Fibroblast of villous mesenchyme (primary cell): Measurements from ENCODE around the gene EHF. TPM values are rescaled to one million over a fixed set of nuclear protein-coding genes. Genes with fewer than 3 reads are reported as not detected.

Source experiments
- DNase-seq: peaks from one replicate; pipeline ENCODE4 v3.0.0-alpha.2; 2010; ENCODE audit warnings: low read depth
- H3K4me3 ChIP-seq: 2 replicates; pipeline ENCODE4 v1.5.1; 2011; ENCODE audit warnings: low read depth, mild to moderate bottlenecking, low read length
- total RNA-seq: library from RNA; depleted of rRNA; stranded (reverse); fragments of >200 nt; gene quantifications from 2 replicates; pipeline ENCODE4 v1.2.3, GENCODE V29; 2012
- TF ChIP-seq, protein P1 (sequence below): IDR thresholded peaks from 2 replicates; pipeline ENCODE4 v1.5.1; 2012; ENCODE audit warnings: low read depth, mild to moderate bottlenecking, low read length; ENCODE audit not compliant: insufficient read depth

Gene EHF
- total RNA-seq, 1 donor: not detected

DNA sequence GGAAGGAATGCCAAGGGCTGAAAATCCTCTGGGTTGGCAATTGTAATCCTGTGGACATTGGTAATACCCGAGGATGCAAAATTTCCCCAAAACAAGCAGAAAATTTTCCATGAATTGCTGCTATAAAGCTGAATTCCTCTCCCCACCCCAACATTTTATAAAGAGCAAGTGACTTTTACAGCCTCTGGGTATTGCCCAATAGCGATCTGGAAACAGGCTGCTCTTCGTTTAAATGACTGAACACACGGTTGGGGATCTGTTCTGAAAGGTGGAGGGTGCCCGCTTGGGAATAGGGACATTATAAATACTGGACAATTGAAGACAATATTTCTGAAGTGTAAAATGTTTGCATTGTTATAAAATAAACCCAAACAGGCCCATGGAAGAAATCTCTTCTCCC is 20.6 kb downstream of the EHF start:
- H3K4me3 ChIP-seq: no peak overlapping the region
- peak; percentile 62 for DNase-seq

DNA sequence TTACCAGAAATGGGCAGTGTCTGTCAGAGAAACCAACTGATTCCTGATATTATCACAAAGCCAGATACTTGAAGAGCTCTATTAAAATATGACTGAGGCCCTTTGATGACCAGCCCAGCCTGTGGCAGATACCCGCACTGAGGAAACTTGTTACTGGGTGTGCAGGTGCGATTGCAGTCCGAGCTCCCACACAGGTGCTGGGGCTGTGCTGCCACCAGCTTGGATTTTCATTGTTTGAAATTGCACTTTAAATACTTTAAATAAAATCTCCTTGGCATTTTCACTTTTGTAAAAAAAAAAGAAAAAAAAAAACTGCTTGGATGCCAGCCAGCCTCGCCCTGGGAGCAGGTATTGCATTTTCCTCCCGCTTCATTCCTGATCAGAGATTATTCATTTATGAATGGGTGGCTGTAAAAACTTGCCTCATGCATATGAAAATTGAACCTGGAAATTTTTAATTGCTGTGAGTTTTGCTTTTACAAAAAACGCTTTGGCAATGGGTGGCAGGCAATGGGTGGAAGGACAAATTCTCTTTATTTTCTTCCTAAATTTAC is 21.2 kb downstream of the EHF start:
- DNase-seq: no peak
- TF ChIP-seq, protein P1, sequence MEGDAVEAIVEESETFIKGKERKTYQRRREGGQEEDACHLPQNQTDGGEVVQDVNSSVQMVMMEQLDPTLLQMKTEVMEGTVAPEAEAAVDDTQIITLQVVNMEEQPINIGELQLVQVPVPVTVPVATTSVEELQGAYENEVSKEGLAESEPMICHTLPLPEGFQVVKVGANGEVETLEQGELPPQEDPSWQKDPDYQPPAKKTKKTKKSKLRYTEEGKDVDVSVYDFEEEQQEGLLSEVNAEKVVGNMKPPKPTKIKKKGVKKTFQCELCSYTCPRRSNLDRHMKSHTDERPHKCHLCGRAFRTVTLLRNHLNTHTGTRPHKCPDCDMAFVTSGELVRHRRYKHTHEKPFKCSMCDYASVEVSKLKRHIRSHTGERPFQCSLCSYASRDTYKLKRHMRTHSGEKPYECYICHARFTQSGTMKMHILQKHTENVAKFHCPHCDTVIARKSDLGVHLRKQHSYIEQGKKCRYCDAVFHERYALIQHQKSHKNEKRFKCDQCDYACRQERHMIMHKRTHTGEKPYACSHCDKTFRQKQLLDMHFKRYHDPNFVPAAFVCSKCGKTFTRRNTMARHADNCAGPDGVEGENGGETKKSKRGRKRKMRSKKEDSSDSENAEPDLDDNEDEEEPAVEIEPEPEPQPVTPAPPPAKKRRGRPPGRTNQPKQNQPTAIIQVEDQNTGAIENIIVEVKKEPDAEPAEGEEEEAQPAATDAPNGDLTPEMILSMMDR: no peak
- no peak overlapping the region for H3K4me3 ChIP-seq

More for the DNA sequence above, 20.6 kb downstream of the EHF start:
- TF ChIP-seq, protein P1: no peak

DNA sequence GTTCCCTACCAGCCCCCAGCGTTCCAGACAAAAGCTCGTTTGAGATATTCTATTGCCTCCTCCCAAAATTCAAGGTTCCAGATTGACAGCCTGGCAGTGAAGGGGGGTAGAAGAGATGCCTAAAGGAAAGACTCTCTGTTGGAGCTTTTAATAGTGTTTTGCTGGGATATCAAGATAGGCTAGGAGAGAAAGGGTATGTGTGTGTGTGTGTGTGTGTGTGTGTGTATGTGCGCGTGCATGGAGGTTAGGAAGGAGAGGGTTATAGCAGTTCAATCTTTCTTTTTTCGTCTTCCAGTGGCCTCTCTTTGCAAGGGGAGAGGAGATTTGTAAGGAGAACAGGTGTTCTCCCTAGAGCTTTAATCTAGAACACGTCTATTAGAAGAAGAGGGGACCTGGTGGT is 22.0 kb downstream of the EHF start:
- DNase-seq: no peak
- TF ChIP-seq, protein P1: no peak

DNA sequence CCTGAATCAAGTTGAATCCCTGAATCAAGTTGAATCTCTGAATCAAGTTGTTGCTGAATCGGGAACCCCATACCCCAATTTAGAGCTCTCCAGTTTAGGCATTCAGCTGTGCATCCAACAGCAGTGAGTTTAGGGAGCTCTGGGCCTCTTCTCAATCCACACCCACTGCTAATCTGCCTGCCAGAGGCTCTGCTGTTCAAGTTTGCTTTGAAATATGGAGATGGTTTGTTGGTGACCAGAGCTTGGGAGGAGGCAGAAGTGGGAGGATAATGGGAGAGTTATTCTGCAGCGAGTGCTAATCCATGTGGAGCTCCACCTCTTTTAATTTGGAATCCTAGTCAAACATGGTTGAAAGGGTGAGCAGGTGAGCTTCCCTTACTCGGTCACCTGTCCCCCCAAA is 22.4 kb downstream of the EHF start:
- DNase-seq: no peak
- TF ChIP-seq, protein P1: no peak
- no peak overlapping the region for H3K4me3 ChIP-seq

More for the DNA sequence above, 22.0 kb downstream of the EHF start:
- no peak overlapping the region for H3K4me3 ChIP-seq

DNA sequence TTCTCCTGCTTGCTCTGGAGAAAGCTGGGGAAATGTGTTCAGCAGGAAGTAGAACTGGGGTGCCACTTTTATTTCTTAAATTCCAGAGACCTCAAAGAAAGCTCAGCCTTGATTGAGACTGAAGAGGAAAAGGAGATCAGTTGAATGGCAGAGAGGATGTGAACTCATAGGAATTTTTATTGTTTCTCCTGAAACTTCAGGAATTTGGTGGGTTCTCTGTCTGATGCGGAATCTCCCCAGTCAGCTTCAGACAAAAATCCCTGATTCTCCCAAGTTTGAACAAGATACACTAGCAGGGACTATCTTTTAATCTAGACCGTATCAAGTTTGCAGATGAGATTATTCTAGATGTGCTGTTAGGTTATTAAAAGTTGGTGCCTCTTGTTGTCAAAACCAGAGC is 23.0 kb downstream of the EHF start:
- no peak for DNase-seq
- no peak overlapping the region for H3K4me3 ChIP-seq
- TF ChIP-seq, protein P1: no peak

DNA sequence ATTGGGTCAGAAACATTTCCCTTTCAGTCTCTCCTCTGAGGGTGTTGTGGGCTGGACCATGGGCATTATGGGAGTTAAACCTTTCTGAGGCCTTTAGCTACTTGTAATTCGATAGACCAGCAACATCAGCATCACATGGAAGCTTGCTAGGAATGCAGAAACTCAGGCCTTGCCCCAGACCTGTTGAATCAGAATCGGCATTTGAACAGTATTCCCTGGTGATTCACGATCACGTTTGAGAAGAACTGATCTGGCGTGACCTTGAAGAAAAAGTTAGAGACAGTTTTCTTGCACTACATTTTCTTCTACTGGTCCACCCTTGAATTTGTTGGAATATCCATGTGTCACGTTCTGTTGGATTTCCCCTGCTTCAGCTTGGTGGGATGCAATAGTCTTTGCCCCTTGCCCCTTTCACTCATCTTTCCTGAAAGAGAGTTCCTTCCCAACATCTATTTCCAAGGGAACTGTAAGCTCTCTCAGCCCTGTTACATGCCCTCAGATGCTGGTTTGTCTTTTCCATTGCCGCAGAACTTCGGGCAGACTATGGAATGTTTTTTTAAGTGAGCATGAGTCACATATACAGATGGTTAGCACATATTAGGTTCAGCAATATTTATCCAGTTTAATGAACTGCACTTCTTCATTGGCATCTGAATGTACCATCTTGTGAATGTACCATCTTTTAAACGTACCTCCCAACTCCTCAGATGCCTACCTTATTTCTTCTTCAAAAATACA is 23.9 kb downstream of the EHF start:
- DNase-seq: peak; percentile 74
- TF ChIP-seq, protein P1: no peak
- H3K4me3 ChIP-seq: no peak overlapping the region

DNA sequence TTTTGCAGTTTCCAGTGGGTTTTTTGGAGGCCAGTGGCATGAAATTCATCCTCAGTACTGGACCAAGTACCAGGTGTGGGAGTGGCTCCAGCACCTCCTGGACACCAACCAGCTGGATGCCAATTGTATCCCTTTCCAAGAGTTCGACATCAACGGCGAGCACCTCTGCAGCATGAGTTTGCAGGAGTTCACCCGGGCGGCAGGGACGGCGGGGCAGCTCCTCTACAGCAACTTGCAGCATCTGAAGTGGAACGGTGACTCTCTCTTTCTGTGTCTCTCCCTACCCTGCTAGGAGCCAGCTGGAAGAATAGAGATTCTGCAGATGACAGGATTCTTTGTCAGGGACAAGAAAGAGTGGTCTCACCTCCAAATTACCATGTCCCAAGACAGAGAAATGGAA is 25.5 kb downstream of the EHF start:
- H3K4me3 ChIP-seq: no peak overlapping the region
- no peak for DNase-seq
- TF ChIP-seq, protein P1: no peak
